Naive thymus-derived CD4-positive, alpha-beta T cell (primary cell): ENCODE data around the gene RNASE7. TPM values are rescaled to one million over a fixed set of nuclear protein-coding genes. Genes with fewer than 3 reads are reported as not detected.

ENCODE experiments used
- ATAC-seq: fragments of 150-1000 bp; cut with Tn5 transposase; 2 replicates; pipeline ENCODE4 v1.10.0; 2021; ENCODE audit warnings: mild to moderate bottlenecking, moderate library complexity
- CTCF ChIA-PET: fragments of 350-600 bp; sonication (Branson Sonifier 250); formaldehyde crosslinking; loops from one replicate; lab custom pipeline; 2021; ENCODE audit warnings: antibody characterized with exemption; lab: Charles Lee
- POLR2A ChIA-PET: fragments of 350-600 bp; sonication (Branson Sonifier 250); formaldehyde crosslinking; loops from one replicate; lab custom pipeline; 2021; ENCODE audit warnings: antibody characterized with exemption, inconsistent platforms; lab: Charles Lee
- DNase-seq, 9 donors: peaks; one replicate each; pipeline versions ENCODE4 v3.0.0 to v3.0.0-alpha.2; 2020 to 2022; ENCODE audit warnings: mixed read lengths in 1 of 9
- H3K27ac ChIP-seq: one replicate; pipeline ENCODE4 v1.7.0; 2013; ENCODE audit warnings: mild to moderate bottlenecking, low read depth, low read length, moderate library complexity
- H3K27me3 ChIP-seq, 2 donors: one replicate each; pipeline ENCODE4 v1.7.0; 2013; ENCODE audit warnings: low read length in 2 of 2, mild to moderate bottlenecking in 2 of 2, moderate library complexity in 2 of 2; ENCODE audit not compliant: control insufficient read depth in 2 of 2, insufficient read depth in 2 of 2
- H3K36me3 ChIP-seq, 3 experiments: 1 replicate in 2 of 3; 2 replicates in 1 of 3; pipeline ENCODE4 v1.7.0; 2013; ENCODE audit warnings: low read length in 3 of 3, mild to moderate bottlenecking in 3 of 3, moderate library complexity in 1 of 3; ENCODE audit not compliant: insufficient read depth in 3 of 3, control insufficient read depth in 2 of 3
- H3K4me1 ChIP-seq, 2 donors: one replicate each; pipeline ENCODE4 v1.7.0; 2013; ENCODE audit warnings: low read length in 2 of 2, mild to moderate bottlenecking in 2 of 2, moderate library complexity in 1 of 2; ENCODE audit not compliant: control insufficient read depth in 2 of 2, insufficient read depth in 2 of 2
- H3K4me3 ChIP-seq: 2 replicates; pipeline ENCODE4 v1.7.0; 2013; ENCODE audit warnings: mild to moderate bottlenecking, low read length
- H3K9me3 ChIP-seq, 3 experiments: 1 replicate in 2 of 3; 2 replicates in 1 of 3; pipeline ENCODE4 v1.7.0; 2013; ENCODE audit warnings: low read length in 3 of 3; ENCODE audit not compliant: control insufficient read depth in 2 of 3
- H3K27ac Mint-ChIP-seq, 9 donors: one replicate each; pipeline ENCODE4 v1.8.0; 2020 to 2022; ENCODE audit warnings: mixed read lengths in 9 of 9, mild to moderate bottlenecking in 8 of 9, moderate library complexity in 5 of 9, inconsistent platforms in 2 of 9
- H3K27me3 Mint-ChIP-seq, 5 donors: one replicate each; pipeline ENCODE4 v1.8.0; 2021 to 2022; ENCODE audit warnings: mixed read lengths in 5 of 5, mild to moderate bottlenecking in 1 of 5
- H3K36me3 Mint-ChIP-seq, 5 donors: one replicate each; pipeline ENCODE4 v1.8.0; 2020 to 2022; ENCODE audit warnings: mixed read lengths in 5 of 5, mild to moderate bottlenecking in 3 of 5, inconsistent platforms in 1 of 5
- H3K4me1 Mint-ChIP-seq, 7 donors: one replicate each; pipeline ENCODE4 v1.8.0; 2020 to 2022; ENCODE audit warnings: mixed read lengths in 7 of 7, mild to moderate bottlenecking in 3 of 7, inconsistent platforms in 1 of 7
- H3K4me3 Mint-ChIP-seq, 10 donors: one replicate each; pipeline ENCODE4 v1.8.0; 2020 to 2022; ENCODE audit warnings: mild to moderate bottlenecking in 10 of 10, mixed read lengths in 10 of 10, moderate library complexity in 6 of 10, inconsistent platforms in 2 of 10
- H3K9me3 Mint-ChIP-seq, 11 donors: one replicate each; pipeline ENCODE4 v1.8.0; 2020 to 2022; ENCODE audit warnings: mixed read lengths in 11 of 11, mild to moderate bottlenecking in 4 of 11, inconsistent platforms in 1 of 11, moderate library complexity in 1 of 11
- intact Hi-C, 2 donors: fragments of 100-400 bp; cut with micrococcal nuclease; formaldehyde crosslinking; loops; one replicate each; pipeline ENCODE4 v1.15.1; 2023
- polyA plus RNA-seq, 2 donors: library from polyadenylated mRNA; unstranded; fragments of 300-500 nt; fragmentation: Illumina TruSeq; gene quantifications; one replicate each; pipeline ENCODE4 v1.2.3, GENCODE V29; 2021
- total RNA-seq, 6 experiments: library from RNA in 5 of 6; stranded (reverse) in 5 of 6; gene quantifications; 1 replicate in 5 of 6; 2 replicates in 1 of 6; pipeline ENCODE4 v1.2.3 and lab custom pipeline; 2021 to 2026

Gene RNASE7
- total and polyA plus RNA-seq, 7 experiments from 2014 or later: not detected

- H3K27me3 ChIP-seq: peaks cover 13 to 14% of the 10 kb centered on the region in 2 donors
- Mint-ChIP-seq H3K27ac (no peak overlapping the region), H3K9me3 (peaks cover 0 to 1% (median 0%) of the 10 kb centered on the region in 11 donors), H3K36me3 (no peaks in the 10 kb centered on the region), H3K27me3 (peaks cover 19 to 35% (median 25%) of the 10 kb centered on the region in 5 donors), H3K4me1 (peaks cover 4 to 18% (median 15%) of the 10 kb centered on the region in 7 donors), H3K4me3 (no peak overlapping the region)
- DNase-seq (no peak), ATAC-seq (no peak)
- no peaks in the 10 kb centered on the region for H3K9me3 ChIP-seq
- peaks cover 5 to 10% of the 10 kb centered on the region in 2 donors for H3K4me1 ChIP-seq
- no peak overlapping the region for H3K27ac ChIP-seq
- intact Hi-C loops: no loop called here
- no peak overlapping the region for H3K4me3 ChIP-seq
- no peaks in the 10 kb centered on the region for H3K36me3 ChIP-seq
- POLR2A ChIA-PET: no interaction called here
- CTCF ChIA-PET: no interaction called here
Measured at GRCh38 chr14:21075719-21076437, 33.7 kb downstream of the RNASE7 start.

DNA sequence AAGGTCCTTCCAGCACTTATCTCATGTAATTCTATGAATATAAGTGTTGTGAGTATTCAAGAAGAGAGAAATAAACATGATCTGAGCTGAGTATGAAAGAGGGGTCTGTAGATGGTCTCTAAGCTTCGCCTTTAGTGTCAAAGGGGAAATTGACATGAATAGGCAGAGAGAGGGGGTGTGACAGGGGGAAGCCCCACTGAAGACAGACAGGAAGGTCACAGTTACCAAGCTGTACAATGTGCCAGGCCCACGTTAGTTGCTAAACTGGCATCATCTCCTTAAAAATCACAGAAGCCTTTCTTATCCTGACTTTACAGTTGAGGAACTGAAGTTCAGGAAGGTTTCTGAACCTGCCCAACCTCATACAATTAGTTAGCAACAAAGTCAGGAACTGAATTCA, 35.5 kb downstream of the RNASE7 start:
- intact Hi-C loops: no loop called here
- Histone ChIP-seq H3K27ac (no peak overlapping the region), H3K9me3 (no peaks in the 10 kb centered on the region), H3K27me3 (peaks cover 0 to 4% of the 10 kb centered on the region in 2 donors), H3K36me3 (no peaks in the 10 kb centered on the region), H3K4me3 (no peak overlapping the region), H3K4me1 (no peaks in the 10 kb centered on the region)
- Mint-ChIP-seq H3K9me3 (peaks cover 0 to 1% (median 0%) of the 10 kb centered on the region in 11 donors), H3K4me3 (no peak overlapping the region), H3K27ac (no peak overlapping the region), H3K27me3 (peaks cover 6 to 17% (median 8%) of the 10 kb centered on the region in 5 donors), H3K4me1 (peaks cover 0 to 3% (median 0%) of the 10 kb centered on the region in 7 donors), H3K36me3 (no peaks in the 10 kb centered on the region)
- ATAC-seq (no peak), DNase-seq (no peak)
- POLR2A ChIA-PET: no interaction called here
- CTCF ChIA-PET: no interaction called here

DNA sequence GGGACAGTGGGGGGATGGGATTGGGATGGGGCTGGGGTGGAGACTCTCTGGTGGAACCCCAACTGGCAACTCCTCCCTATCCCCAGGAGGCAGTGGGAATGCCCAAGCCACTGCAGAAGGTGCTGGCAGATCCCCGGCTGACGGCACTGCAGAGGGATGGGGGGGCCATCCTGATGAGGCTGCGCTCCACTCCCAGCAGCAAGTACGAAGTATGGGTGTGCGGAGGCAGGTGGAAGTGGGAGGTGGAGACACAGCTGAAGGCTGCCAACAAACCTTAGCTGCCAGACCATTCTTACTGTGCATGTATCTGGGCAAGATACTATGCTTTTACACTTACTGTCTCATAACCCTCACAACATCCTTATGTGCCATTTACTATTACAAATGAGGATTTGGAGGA, 36.1 kb downstream of the RNASE7 start:
- peaks cover 0 to 2% of the 10 kb centered on the region in 2 donors for H3K27me3 ChIP-seq
- no peaks in the 10 kb centered on the region for H3K9me3 ChIP-seq
- ATAC-seq: no peak
- no peaks in the 10 kb centered on the region for H3K36me3 ChIP-seq
- no peak for DNase-seq
- Mint-ChIP-seq H3K36me3 (no peaks in the 10 kb centered on the region), H3K9me3 (peaks cover 0 to under 1% (median 0%) of the 10 kb centered on the region in 11 donors), H3K27me3 (peaks cover 4 to 13% (median 4%) of the 10 kb centered on the region in 5 donors), H3K4me1 (peaks cover 0 to 1% (median 0%) of the 10 kb centered on the region in 7 donors), H3K4me3 (no peak overlapping the region), H3K27ac (no peak overlapping the region)
- POLR2A ChIA-PET: no interaction called here
- no peak overlapping the region for H3K27ac ChIP-seq
- CTCF ChIA-PET: no interaction called here
- intact Hi-C loops: no loop called here
- H3K4me3 ChIP-seq: no peak overlapping the region
- no peaks in the 10 kb centered on the region for H3K4me1 ChIP-seq

DNA sequence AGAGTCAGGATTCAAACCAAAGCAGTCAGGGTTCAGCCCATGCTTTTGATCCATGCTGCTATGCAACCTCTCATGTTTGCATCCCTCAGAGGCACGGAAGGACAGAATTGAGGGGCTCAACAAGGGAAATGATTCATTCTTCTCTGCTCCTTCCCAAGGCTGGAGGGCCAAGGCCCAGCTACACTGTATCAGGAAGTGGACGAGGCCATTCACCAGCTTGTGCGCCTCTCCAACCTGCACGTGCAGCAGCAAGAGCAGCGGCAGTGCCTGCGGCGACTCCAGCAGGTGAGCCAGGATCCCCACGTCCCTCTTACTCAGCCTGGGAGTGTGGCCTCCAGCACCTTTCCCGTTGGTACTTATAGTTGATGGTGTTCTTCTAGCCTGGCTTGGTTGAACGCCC, 36.6 kb downstream of the RNASE7 start:
- H3K4me3 ChIP-seq: no peak overlapping the region
- DNase-seq (no peak), ATAC-seq (no peak)
- H3K9me3 ChIP-seq: no peaks in the 10 kb centered on the region
- POLR2A ChIA-PET: no interaction called here
- intact Hi-C loops: no loop called here
- Mint-ChIP-seq H3K9me3 (no peaks in the 10 kb centered on the region), H3K4me3 (no peak overlapping the region), H3K27me3 (peaks cover 0 to 9% (median 0%) of the 10 kb centered on the region in 5 donors), H3K36me3 (no peaks in the 10 kb centered on the region), H3K27ac (no peak overlapping the region), H3K4me1 (no peaks in the 10 kb centered on the region)
- H3K4me1 ChIP-seq: no peaks in the 10 kb centered on the region
- H3K27me3 ChIP-seq: no peaks in the 10 kb centered on the region
- H3K27ac ChIP-seq: no peak overlapping the region
- CTCF ChIA-PET: interaction anchor here (1.3 kb wide), 1 partner anchor 10 kb away, joined by 3 read pairs; no protein-coding TSS in a partner anchor
- H3K36me3 ChIP-seq: no peaks in the 10 kb centered on the region

DNA sequence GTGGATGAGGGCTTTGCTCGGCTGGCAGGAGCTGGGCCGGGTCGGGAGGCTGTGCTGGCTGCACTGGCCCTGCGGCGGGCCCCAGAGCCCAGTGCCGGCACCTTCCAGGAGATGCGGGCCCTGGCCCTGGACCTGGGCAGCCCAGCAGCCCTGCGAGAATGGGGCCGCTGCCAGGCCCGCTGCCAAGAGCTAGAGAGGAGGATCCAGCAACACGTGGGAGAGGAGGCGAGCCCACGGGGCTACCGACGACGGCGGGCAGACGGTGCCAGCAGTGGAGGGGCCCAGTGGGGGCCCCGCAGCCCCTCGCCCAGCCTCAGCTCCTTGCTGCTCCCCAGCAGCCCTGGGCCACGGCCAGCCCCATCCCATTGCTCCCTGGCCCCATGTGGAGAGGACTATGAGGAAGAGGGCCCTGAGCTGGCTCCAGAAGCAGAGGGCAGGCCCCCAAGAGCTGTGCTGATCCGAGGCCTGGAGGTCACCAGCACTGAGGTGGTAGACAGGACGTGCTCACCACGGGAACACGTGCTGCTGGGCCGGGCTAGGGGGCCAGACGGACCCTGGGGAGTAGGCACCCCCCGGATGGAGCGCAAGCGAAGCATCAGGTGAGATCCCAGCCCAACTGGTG, 39.5 kb downstream of the RNASE7 start:
- Mint-ChIP-seq H3K4me1 (peaks cover 3 to 11% (median 7%) of the 10 kb centered on the region in 7 donors), H3K9me3 (no peaks in the 10 kb centered on the region), H3K27ac (peak overlapping the region in 1 of 9 donors; percentile 62), H3K27me3 (peaks cover 0 to 4% (median 0%) of the 10 kb centered on the region in 5 donors), H3K4me3 (no peak overlapping the region), H3K36me3 (no peaks in the 10 kb centered on the region)
- Histone ChIP-seq H3K4me1 (no peaks in the 10 kb centered on the region), H3K27ac (no peak overlapping the region), H3K27me3 (no peaks in the 10 kb centered on the region), H3K4me3 (no peak overlapping the region), H3K36me3 (no peaks in the 10 kb centered on the region), H3K9me3 (no peaks in the 10 kb centered on the region)
- CTCF ChIA-PET: no interaction called here
- intact Hi-C loops: loop anchor here in 1 of 2 donors (10.0 kb wide), 1 partner anchor 1503 kb away; the partner anchor contains the start of gene DAD1
- ATAC-seq: no peak
- POLR2A ChIA-PET: no interaction called here
- DNase-seq: no peak

DNA sequence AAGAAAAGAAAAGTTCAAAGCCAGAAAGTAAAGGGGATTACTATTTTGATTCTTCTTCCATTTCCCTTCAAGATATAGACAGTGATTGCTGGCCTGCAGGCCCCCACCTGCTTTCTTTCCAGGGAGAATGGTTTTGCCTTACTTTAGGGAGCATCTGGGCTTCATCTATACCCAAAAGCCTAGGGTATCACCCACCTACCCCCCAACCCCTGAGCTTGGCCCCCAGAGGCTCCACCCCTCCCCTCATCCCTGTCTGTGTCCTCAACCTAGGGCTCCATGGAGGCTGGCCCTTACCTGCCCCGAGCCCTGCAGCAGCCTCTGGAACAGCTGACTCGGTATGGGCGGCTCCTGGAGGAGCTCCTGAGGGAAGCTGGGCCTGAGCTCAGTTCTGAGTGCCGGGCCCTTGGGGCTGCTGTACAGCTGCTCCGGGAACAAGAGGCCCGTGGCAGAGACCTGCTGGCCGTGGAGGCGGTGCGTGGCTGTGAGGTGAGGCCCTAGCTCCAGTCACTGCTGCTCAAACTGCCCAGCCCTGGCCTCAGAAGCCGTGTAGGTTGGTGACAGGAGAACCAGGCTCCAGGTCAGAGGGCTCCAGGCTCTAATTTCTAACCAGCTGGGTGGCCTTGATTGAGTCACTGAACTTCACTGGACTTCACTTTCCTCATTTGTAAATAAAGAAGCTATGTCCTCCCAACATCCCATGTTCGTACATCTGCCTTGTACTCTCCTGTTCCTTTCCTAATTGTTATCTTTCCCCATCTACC, 41.6 kb downstream of the RNASE7 start:
- no peaks in the 10 kb centered on the region for H3K36me3 ChIP-seq
- peak overlapping the region in 3 of 9 donors; percentile 10 to 85 (median 67) for H3K27ac Mint-ChIP-seq

More for the DNA sequence above, 41.6 kb downstream of the RNASE7 start:
- Mint-ChIP-seq H3K27me3 (peaks cover 0 to 3% (median 0%) of the 10 kb centered on the region in 5 donors), H3K4me3 (no peak overlapping the region), H3K9me3 (peaks cover 0 to 5% (median 0%) of the 10 kb centered on the region in 11 donors), H3K4me1 (peaks cover 14 to 25% (median 20%) of the 10 kb centered on the region in 7 donors), H3K36me3 (no peaks in the 10 kb centered on the region)
- CTCF ChIA-PET: interaction anchor here (0.9 kb wide), 1 partner anchor 69 kb away, joined by 3 read pairs; no protein-coding TSS in a partner anchor
- no peaks in the 10 kb centered on the region for H3K9me3 ChIP-seq
- no peaks in the 10 kb centered on the region for H3K27me3 ChIP-seq
- ATAC-seq (no peak), DNase-seq (no peak)
- POLR2A ChIA-PET: interaction anchor here (0.7 to 1.2 kb wide), 3 partner anchors 17 to 61 kb away, joined by 3 to 4 read pairs (median 3); partner anchors contain the start of gene TMEM253
- intact Hi-C loops: loop anchor here in 1 of 2 donors (10.0 kb wide), 1 partner anchor 1501 kb away; the partner anchor contains the start of gene DAD1
- no peak overlapping the region for H3K4me3 ChIP-seq
- H3K4me1 ChIP-seq: peaks cover 13 to 15% of the 10 kb centered on the region in 2 donors
- no peak overlapping the region for H3K27ac ChIP-seq
